ENCODE results near the gene KCNAB1.
A peak's percentile ranks its signal among the peaks of the same experiment; 100 is the strongest.

Gene KCNAB1

DNA sequence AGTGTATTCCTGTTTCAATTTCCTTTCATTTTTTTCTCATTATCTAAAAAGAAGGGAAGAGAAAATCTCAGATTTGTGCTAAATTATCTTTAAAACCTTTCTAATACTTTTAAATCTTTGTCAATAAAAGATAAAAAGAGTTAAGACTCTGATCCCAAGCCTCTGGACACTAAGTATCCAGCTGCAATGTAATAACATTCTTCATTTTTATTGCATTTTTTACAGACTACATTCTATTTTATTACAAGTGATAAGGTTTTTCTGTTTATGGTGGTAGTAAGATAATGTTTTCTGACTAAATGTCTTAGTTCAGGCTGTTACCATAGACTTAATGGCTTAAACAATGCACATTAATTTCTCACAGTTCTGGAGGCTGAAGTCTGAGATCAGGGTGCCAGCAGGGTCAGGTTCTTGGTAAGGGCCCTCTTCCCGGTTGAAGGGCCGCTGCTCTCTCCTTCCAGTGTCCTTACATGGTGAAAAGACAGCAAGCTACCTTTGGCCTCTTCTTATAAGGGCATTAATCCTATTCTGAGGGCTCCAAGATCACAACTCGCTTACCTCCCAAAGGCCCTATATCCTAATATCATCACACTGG, 19.7 kb downstream of the KCNAB1 start:
- DNase-seq (ENCODE audit: low spot score): no peak

GRCh38 chr3:156142702-156143101, 22.3 kb downstream of the KCNAB1 start:
- DNase-seq (ENCODE audit: low spot score): peak; percentile 35

DNA sequence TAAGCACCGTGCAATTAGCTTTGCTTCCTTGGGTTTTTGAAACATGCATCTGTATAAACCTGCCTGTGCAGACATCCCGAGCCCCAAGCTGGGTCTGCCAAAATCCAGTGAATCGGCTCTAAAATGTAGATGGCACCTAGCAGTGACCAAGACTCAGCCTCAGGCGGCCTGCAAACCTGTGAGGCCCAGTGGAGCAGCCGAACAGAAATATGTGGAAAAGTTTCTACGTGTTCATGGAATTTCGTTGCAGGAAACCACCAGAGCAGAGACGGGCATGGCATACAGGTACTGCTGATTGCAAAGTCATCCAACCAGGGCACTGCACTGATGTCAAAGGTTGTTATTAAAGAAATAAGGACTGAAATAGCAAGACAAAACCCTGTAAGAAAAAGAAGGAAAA, 22.8 kb downstream of the KCNAB1 start:
- no peak for DNase-seq (ENCODE audit: low spot score)

DNA sequence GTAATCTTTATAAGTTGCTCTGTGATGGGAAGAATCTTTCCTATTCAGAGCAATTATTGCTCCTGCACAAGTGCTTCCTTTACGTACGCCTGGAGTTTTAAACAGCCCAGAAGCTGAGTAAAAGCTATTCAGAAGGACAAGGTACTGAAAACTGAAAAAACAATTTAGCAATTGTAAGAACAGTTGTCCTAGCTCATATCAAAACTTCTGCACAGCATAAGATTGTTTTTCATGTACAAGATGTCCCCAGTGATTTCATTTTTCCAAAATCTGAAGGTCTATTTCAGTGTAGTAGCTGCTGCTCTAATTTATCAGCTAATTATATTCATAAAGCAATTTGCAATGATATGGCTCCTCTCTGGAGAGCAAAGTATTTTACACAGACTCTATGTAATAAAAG, 23.7 kb downstream of the KCNAB1 start:
- DNase-seq (ENCODE audit: low spot score): no peak

DNA sequence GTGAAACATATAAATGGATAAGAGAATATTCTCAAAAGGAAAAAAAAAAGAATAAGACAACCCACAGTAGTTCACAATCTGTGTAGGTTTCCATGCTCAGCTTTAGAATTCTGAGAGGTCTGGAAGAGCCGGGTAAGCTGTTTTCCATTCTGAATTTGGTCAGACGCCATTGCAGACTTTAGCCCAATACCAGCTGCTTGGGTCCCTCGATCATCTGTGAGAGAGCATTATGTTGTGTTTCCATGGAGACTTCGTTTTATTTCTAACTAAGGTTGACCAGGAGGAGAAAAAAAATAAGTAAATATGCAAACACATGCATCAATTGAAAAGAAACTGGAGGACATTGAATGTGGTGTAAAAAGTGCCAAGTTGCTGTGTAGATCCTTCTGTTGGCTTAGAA, 25.5 kb downstream of the KCNAB1 start:
- DNase-seq (ENCODE audit: low spot score): no peak

DNA sequence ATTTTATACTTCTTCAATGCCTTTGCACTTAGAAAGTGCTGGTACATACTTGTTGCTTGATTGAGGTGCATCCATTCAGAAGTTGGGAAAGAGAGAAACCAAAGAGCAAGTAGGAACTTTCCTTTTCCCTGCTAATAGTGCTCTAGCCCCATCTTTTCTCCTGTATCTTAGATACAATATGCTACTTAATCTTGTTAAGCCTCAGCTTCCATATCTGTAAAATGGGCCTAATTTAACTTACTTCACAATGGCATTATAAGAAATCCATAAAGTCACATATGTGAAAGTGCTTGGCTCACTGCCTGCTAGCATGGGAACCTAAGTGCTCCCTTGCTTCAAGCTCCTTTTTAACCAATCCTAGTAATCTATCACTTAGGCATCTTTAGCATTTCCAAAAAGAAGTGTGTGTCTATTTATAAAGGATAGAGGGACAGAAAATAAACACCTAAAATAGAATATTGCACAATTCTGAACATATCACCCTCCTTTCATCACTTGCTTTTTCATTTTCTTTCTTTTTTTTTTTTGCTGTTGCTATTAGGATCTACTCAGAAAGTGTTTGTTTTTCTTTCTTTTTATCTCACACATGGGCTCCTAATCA, 28.1 kb downstream of the KCNAB1 start:
- no peak for DNase-seq (ENCODE audit: low spot score)

DNA sequence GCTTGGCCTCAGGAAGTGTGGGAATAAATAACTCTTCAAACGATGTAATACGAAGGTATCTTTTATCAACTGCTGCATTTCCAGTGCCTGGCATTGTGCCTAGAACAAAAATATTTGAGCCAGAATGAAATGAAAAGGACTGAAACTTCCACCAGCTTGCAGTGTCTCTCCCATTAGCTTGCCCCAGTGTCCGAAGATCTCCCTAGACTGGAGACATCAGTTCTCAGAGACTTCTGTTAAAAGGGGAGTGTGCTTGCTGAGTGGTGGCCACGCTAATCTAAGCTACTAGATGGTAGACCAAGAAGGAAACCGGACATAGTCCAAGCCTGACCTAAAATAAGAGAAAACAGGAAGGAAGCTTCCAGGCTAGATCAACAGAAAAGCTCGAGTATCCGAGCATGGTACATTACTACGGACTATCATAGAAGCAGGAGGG, 28.6 kb downstream of the KCNAB1 start:
- peak; percentile 15 for DNase-seq (ENCODE audit: low spot score)

DNA sequence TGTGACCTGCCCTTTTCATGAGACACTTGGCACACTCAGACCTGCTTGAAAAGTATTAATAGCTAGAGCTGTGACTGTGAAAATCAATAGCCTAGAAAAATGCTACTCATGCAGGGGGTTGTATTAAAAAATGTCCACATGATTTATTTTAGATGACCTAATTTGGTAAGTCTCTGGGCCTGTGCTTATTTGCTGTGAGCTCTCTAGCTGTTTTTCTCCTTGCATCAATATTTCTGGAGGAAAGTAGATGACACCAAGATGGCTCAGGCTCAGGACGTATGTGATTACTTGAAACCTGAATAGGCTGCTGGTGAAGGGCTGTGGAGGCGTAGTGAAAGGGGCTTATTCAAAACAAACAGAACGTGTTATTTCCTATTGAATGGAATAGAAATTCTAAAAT, 29.5 kb downstream of the KCNAB1 start:
- no peak for DNase-seq (ENCODE audit: low spot score)

GRCh38 chr3:156150434-156151066, 30.2 kb downstream of the KCNAB1 start:
- DNase-seq (ENCODE audit: low spot score): peak; percentile 26

DNA sequence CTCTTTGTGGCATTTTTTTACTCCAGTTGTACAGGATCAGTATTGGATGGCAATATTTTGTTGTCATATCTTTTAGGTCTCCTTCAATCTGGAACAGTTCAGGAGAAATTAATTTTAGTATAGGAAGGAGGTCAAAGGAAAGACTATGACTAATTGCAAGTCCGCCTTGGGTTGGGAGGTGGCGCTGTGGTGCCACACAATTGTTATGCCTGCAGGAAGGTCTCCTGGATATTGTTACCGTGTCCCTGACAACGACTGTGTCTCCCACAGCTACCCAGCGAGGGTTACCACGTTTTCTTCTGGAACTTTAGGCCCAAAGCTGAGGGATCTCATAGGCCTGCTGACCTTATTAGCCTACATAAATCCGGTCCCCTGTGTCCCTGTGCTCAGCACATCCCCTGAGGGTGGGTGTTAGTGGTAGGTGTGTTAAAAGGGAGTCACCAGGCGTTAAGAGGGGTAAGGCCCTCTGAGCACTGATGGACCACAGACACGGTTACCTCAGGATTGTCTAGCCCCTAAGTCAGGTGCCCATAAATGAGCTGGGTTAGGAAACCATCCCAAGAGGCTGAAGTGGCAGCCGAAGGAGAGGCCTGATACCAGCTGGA, 31.5 kb downstream of the KCNAB1 start:
- DNase-seq (ENCODE audit: low spot score): peak; percentile 49

DNA sequence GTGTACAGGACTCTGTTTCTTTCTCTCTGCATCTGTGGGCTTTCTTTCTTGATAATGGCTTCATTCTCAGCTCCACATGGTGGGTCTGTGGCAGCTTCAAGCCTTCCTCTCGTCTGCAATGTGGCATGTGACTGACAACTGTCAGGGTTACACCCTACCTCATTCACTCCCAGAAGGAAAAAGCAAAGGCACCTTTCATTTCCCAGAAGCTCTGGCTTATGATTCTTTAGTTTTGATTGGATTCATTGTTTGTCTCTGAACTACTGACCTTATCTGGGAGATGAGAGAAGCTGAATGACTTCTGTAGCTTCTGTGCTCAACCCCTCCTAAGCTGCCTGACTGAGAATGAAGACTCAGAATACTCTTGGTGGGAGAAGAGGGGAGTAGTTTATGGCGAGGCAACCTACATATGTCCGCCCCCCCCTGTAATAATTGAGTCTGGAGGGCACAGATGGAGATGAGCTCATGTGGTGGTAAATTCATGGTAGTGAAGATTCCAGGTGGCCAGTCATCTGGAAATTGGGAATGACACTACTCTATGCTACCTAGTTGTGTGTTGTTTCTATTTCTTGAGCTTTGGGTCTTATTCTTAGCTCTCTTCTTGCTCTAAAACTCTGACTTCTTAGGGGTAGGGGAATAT, 38.4 kb downstream of the KCNAB1 start:
- no peak for DNase-seq (ENCODE audit: low spot score)

- DNase-seq (ENCODE audit: low spot score): no peak
Measured at GRCh38 chr3:156160647-156161046, 40.3 kb downstream of the KCNAB1 start.

DNA sequence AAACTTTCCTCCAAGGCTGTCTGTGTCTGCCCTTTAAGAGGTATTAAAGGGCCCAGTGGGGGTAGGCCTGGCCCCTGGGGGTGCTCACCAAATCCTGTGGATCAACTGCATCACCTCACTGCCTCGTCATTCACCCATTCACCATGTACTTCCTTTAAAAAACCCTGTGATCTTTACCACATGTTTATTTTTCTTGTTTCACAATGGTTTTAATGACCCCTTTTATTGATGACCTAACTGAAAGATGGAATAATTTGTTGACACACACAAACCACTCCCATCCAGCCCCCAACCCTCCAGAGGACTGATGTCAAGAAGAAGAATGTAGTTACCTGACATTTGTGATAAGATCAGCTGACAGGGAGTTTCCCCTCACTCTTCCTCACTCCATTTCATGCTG, 40.8 kb downstream of the KCNAB1 start:
- DNase-seq (ENCODE audit: low spot score): no peak

- no peak for DNase-seq (ENCODE audit: low spot score)
Measured at GRCh38 chr3:156163848-156164247, 43.5 kb downstream of the KCNAB1 start.

DNA sequence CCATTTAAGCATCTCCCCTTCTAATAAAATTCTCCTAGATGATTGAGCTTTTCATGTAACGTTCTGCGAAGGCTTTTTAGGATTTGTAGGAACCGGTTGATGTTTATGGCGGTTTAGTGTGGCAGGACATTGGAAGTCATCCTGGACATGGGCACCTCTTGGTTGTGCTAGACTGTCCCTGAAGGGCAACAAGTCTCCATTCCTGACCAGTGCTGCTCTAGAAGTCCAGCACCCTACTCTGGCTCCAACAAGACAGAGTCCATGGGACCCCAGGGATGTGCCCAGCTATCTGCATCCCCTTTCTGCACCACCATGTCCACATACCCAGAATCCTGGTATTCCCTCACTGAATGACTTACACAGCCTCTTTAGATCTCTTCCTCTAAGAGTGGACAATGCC, 46.4 kb downstream of the KCNAB1 start:
- no peak for DNase-seq (ENCODE audit: low spot score)

DNA sequence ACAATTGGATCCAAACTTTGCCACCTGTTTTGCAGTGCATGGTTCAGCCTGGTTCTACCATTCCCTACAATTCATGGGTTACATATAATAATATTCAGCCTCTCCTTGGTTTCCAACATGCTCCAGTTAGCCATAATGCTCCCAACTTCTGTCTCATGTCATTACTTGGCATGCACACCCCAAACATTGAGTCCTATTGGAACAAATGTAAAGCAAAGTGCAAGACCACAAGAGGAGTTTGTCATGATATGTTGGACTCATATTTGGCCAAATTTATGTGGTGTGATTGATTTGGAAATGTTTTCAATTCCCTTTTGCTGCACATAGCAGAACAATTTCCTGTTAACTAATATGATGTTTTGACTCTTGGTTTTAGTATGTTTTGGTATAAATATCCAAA, 50.2 kb downstream of the KCNAB1 start:
- DNase-seq (ENCODE audit: low spot score): no peak

GRCh38 chr3:156171281-156172267, 51.2 kb downstream of the KCNAB1 start:
- DNase-seq (ENCODE audit: low spot score): no peak

DNA sequence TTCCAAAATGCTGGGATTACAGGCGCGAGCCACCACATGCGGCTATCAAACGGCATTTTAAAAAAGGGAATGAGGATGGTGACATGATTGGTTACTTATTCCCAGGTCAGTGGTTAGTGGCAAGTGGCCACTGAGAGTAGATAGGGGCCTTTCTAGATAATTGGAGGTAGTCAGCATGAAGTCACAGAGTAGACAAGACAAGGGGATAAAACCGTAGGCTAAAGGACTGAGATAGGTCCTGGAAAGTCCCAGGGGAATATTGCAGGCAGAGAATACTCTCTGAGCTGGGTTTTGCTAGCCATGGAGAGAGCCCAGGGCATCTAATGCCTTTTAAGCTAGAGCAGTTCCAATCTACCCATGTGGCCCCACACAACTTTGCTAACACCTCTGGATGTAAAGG, 52.2 kb downstream of the KCNAB1 start:
- DNase-seq (ENCODE audit: low spot score): no peak

- peak; percentile 26 for DNase-seq (ENCODE audit: low spot score)
Measured at GRCh38 chr3:156174229-156174847, 54.0 kb downstream of the KCNAB1 start.

- no peak for DNase-seq (ENCODE audit: low spot score)
Measured at GRCh38 chr3:156175570-156175969, 55.2 kb downstream of the KCNAB1 start.

GRCh38 chr3:156176048-156176447, 55.7 kb downstream of the KCNAB1 start:
- no peak for DNase-seq (ENCODE audit: low spot score)

Data from hepatic stellate cell (primary cell).